Measurements from ENCODE around the gene ARGLU1.
A peak's percentile ranks its signal among the peaks of the same experiment; 100 is the strongest.
"Not testable (repeated sequence)": the region's sequence is repeated elsewhere in the genome, so short reads cannot be mapped to it uniquely, and the experiment has no call there.

The ARGLU1 gene

GRCh38 chr13:106567474-106568298 lies at the start of gene ARGLU1:
Gene ARGLU1 (minus strand): TSS chr13:106568137. CDS start chr13:106567919, 218 bp downstream.
- DNase-seq: peak; percentile 95

- DNase-seq: no peak
Observed at GRCh38 chr13:106617561-106617960, 49.6 kb upstream of the ARGLU1 start.

GRCh38 chr13:106616729-106617128 lies 48.8 kb upstream of the ARGLU1 start:
- no peak for DNase-seq

- no peak for DNase-seq
Observed at GRCh38 chr13:106614874-106615273, 46.9 kb upstream of the ARGLU1 start.

- DNase-seq: peak; percentile 78
Observed at GRCh38 chr13:106612688-106613087, 44.8 kb upstream of the ARGLU1 start.

GRCh38 chr13:106610486-106610885 lies 42.5 kb upstream of the ARGLU1 start:
- DNase-seq: no peak

GRCh38 chr13:106609116-106609515 lies 41.2 kb upstream of the ARGLU1 start:
- DNase-seq: no peak

- no peak for DNase-seq
Observed at GRCh38 chr13:106603546-106603945, 35.6 kb upstream of the ARGLU1 start.

GRCh38 chr13:106602178-106602577 lies 34.2 kb upstream of the ARGLU1 start:
- no peak for DNase-seq

- no peak for DNase-seq
Observed at GRCh38 chr13:106601489-106601888, 33.6 kb upstream of the ARGLU1 start.

- DNase-seq: not testable (repeated sequence)
Observed at GRCh38 chr13:106600798-106601135, 32.8 kb upstream of the ARGLU1 start.

- DNase-seq: no peak
Observed at GRCh38 chr13:106599875-106600797, 32.2 kb upstream of the ARGLU1 start.

- DNase-seq: no peak
Observed at GRCh38 chr13:106597749-106598395, 29.9 kb upstream of the ARGLU1 start.

GRCh38 chr13:106597186-106597585 lies 29.2 kb upstream of the ARGLU1 start:
- no peak for DNase-seq

GRCh38 chr13:106596275-106596937 lies 28.5 kb upstream of the ARGLU1 start:
- no peak for DNase-seq

GRCh38 chr13:106595625-106596024 lies 27.7 kb upstream of the ARGLU1 start:
- DNase-seq: no peak

GRCh38 chr13:106594980-106595379 lies 27.0 kb upstream of the ARGLU1 start:
- peak; percentile 11 for DNase-seq

GRCh38 chr13:106593132-106593531 lies 25.2 kb upstream of the ARGLU1 start:
- peak; percentile 69 for DNase-seq

GRCh38 chr13:106591299-106591698 lies 23.4 kb upstream of the ARGLU1 start:
- no peak for DNase-seq

GRCh38 chr13:106589716-106590115 lies 21.8 kb upstream of the ARGLU1 start:
- no peak for DNase-seq

GRCh38 chr13:106588367-106588766 lies 20.4 kb upstream of the ARGLU1 start:
- DNase-seq: no peak

GRCh38 chr13:106587787-106588186 lies 19.9 kb upstream of the ARGLU1 start:
- DNase-seq: no peak

- no peak for DNase-seq
Observed at GRCh38 chr13:106586648-106587166, 18.8 kb upstream of the ARGLU1 start.

Measured in OCI-M1 (cell line).